K562 (cell line): ENCODE data around the gene MED22. TPM values are rescaled to one million over a fixed set of nuclear protein-coding genes. Genes with fewer than 3 reads are reported as not detected.
A peak's percentile ranks its signal among the peaks of the same experiment; 100 is the strongest.

ENCODE experiments used
- ATAC-seq: fragments of 200-7000 bp; cut with Tn5 transposase; 3 replicates; pipeline ENCODE4 v1.9.1; 2020; ENCODE audit warnings: moderate library complexity
- BruUV-seq: library from RNA; stranded (reverse); fragments of 400-500 nt; replicated peaks from 2 replicates; lab custom pipeline; 2021; lab: Mats Ljungman, UMichigan
- CTCF ChIA-PET: fragments of 300-600 bp; formaldehyde crosslinking; extraction: SDS; loops from one replicate; lab custom pipeline; 2021; ENCODE audit warnings: low intra/inter-chr PET ratio; lab: Yijun Ruan, JAX
- POLR2A ChIA-PET: fragments of 300-600, 350-650 bp; sonication (Branson Sonifier 250); formaldehyde crosslinking; extraction: SDS; loops from one replicate; lab custom pipeline; 2021; ENCODE audit warnings: antibody characterized with exemption, inconsistent platforms; lab: Yijun Ruan, JAX
- DNase-seq, 4 experiments: peaks; one replicate each; pipeline versions ENCODE4 v3.0.0 to v3.0.0-alpha.2; 2011 to 2018; ENCODE audit warnings: low spot score in 3 of 4, mixed read lengths in 3 of 4; ENCODE audit errors: extremely low read depth in 1 of 4
- FAIRE-seq: peaks from 2 replicates; lab custom pipeline; 2011; peaks lifted over from hg19 to GRCh38; lab: Jason Lieb, UNC
- H2AFZ ChIP-seq: 2 replicates; pipeline ENCODE4 v1.6.0; 2011; ENCODE audit warnings: low read depth, low read length, control low read depth, inconsistent platforms
- H3K27ac ChIP-seq: fragments of 200-600 bp; 3 replicates; pipeline ENCODE4 v1.8.0; 2011; ENCODE audit warnings: low read depth, mild to moderate bottlenecking, control low read depth, inconsistent platforms, low read length, moderate library complexity, mixed read lengths; ENCODE audit errors: extremely low read depth
- H3K27me3 ChIP-seq, 2 experiments: fragments of 300-600 bp in 1 of 2; 2 replicates in 1 of 2; 3 replicates in 1 of 2; pipeline versions ENCODE4 v1.6.0 to v1.8.0; 2011; ENCODE audit warnings: inconsistent platforms in 2 of 2, low read length in 2 of 2, mild to moderate bottlenecking in 1 of 2, mixed read lengths in 1 of 2, moderate library complexity in 1 of 2; ENCODE audit not compliant: control insufficient read depth in 2 of 2, insufficient read depth in 2 of 2
- H3K36me3 ChIP-seq: fragments of 300-600 bp; 3 replicates; pipeline ENCODE4 v1.8.0; 2011; ENCODE audit warnings: mild to moderate bottlenecking, low read length, inconsistent platforms; ENCODE audit not compliant: control insufficient read depth, insufficient read depth
- H3K4me1 ChIP-seq, 2 experiments: fragments of 200-600 bp in 1 of 2; replicated peaks in 1 of 2; 2 replicates in 1 of 2; 3 replicates in 1 of 2; pipeline versions ENCODE4 v1.5.1 to v1.8.0; 2011; ENCODE audit warnings: inconsistent platforms in 2 of 2, low read length in 2 of 2, mild to moderate bottlenecking in 1 of 2, mixed read lengths in 1 of 2, moderate library complexity in 1 of 2; ENCODE audit not compliant: control insufficient read depth in 2 of 2, insufficient read depth in 2 of 2
- H3K4me2 ChIP-seq: 2 replicates; pipeline ENCODE4 v1.6.1; 2011; ENCODE audit warnings: low read length, control low read depth, inconsistent platforms, mixed read lengths; ENCODE audit not compliant: insufficient read depth
- H3K4me3 ChIP-seq: fragments of 200-600 bp; sonication (generic), shearing (Covaris generic); 2 replicates; pipeline ENCODE4 v1.5.1; 2016; ENCODE audit warnings: control low read depth, inconsistent platforms
- H3K79me2 ChIP-seq: fragments of 200-600 bp; 3 replicates; pipeline ENCODE4 v1.8.0; 2011; ENCODE audit warnings: low read length, inconsistent platforms; ENCODE audit not compliant: control insufficient read depth, insufficient read depth
- H3K9ac ChIP-seq, 2 experiments: 2 replicates each; pipeline versions ENCODE4 v1.6.0 to v1.6.1; 2011; ENCODE audit warnings: low read depth in 2 of 2, low read length in 2 of 2, control low read depth in 1 of 2, inconsistent platforms in 1 of 2, mild to moderate bottlenecking in 1 of 2, mixed read lengths in 1 of 2; ENCODE audit not compliant: insufficient read depth in 1 of 2
- H3K9me1 ChIP-seq: one replicate; pipeline ENCODE4 v1.6.0; 2011; ENCODE audit warnings: inconsistent platforms, mild to moderate bottlenecking, low read length, moderate library complexity; ENCODE audit not compliant: control insufficient read depth, insufficient read depth
- H3K9me3 ChIP-seq: replicated peaks from 2 replicates; pipeline ENCODE4 v1.5.1; 2011; ENCODE audit warnings: low read depth, low read length, inconsistent platforms; ENCODE audit not compliant: control insufficient read depth, insufficient read depth
- H4K20me1 ChIP-seq: replicated peaks from 2 replicates; pipeline ENCODE4 v1.6.1; 2011; ENCODE audit warnings: low read length, inconsistent platforms, mixed read lengths; ENCODE audit not compliant: control insufficient read depth, insufficient read depth
- HIVEP1 ChIP-seq: fragments of 250-450 bp; sonication (Bioruptor Pico); IDR thresholded peaks from 2 replicates; pipeline ENCODE4 v1.4.0; 2020; ENCODE audit warnings: mild to moderate bottlenecking
- JUN ChIP-seq, 2 experiments: sonication (generic) in 1 of 2; formaldehyde crosslinking in 1 of 2; IDR thresholded peaks; 2 replicates each; pipeline versions ENCODE4 v1.6.1 to v1.8.0; 2012 to 2022; ENCODE audit warnings: borderline replicate concordance in 2 of 2, mild to moderate bottlenecking in 2 of 2, improper control_type of control experiment in 1 of 2, low read depth in 1 of 2, low read length in 1 of 2, missing genetic modification reagents in 1 of 2
- NRF1 ChIP-seq, 2 experiments: fragments of 450-650 bp; IDR thresholded peaks in 1 of 2; conservative IDR thresholded peaks in 1 of 2; 2 replicates each; pipeline ENCODE4 v1.6.1; 2014; ENCODE audit warnings: mild to moderate bottlenecking in 2 of 2
- SLC30A9 ChIP-seq: fragments of 250-450 bp; sonication (Bioruptor Pico); IDR thresholded peaks from 2 replicates; pipeline ENCODE4 v1.8.0; 2022; ENCODE audit warnings: mild to moderate bottlenecking, moderate library complexity
- ZNF584 ChIP-seq: fragments of 200-800 bp; sonication (Bioruptor generic); IDR thresholded peaks from 2 replicates; pipeline ENCODE4 v1.6.1; 2016; ENCODE audit warnings: low read depth, mild to moderate bottlenecking, missing genetic modification characterization, missing compliant biosample characterization
- WGBS: fragments of 100-300 bp; shearing (Covaris generic); methylation state at CpG from one replicate; pipeline ENCODE4 v1.1.6; 2016; ENCODE audit warnings: low coverage, mixed read lengths; ENCODE audit not compliant: insufficient coverage; ENCODE audit errors: missing lambda C conversion rate; 5-methylcytosine and 5-hydroxymethylcytosine counted together
- in situ Hi-C: fragments of 300-500 bp; cut with MboI; formaldehyde crosslinking; loops from 4 replicates; pipeline ENCODE4 v1.15.0; 2018; ENCODE audit warnings: inconsistent platforms, mixed read lengths
- intact Hi-C: fragments of 100-400 bp; cut with micrococcal nuclease; formaldehyde crosslinking; loops from 2 replicates; pipeline ENCODE4 v1.14.2; 2022
- polyA plus RNA-seq, 8 experiments: library from polyadenylated mRNA; depleted of rRNA in 4 of 8; stranded (reverse) in 5 of 8; unstranded in 3 of 8; fragments of >200 nt; fragmentation: Nextera tagmentation in 2 of 8; fragmentation: Illumina TruSeq in 1 of 8; extraction: Ambion mirVana in 2 of 8; extraction: Trizol in 1 of 8; gene quantifications; 2 replicates each; pipeline versions ENCODE4 v1.2.1 to v1.2.3, GENCODE V29; 2011 to 2014; ENCODE audit warnings: inconsistent platforms in 1 of 8, missing spikeins in 1 of 8
- total RNA-seq, 7 experiments: library from RNA; depleted of rRNA in 6 of 7; stranded (reverse); fragments of >200 nt in 6 of 7; fragmentation: Illumina TruSeq in 2 of 7; extraction: Trizol in 2 of 7; gene quantifications; 2 replicates each; pipeline versions ENCODE4 v1.2.1 to v1.2.3, GENCODE V29; 2011 to 2021; ENCODE audit warnings: low replicate concordance in 1 of 7
- TF ChIP-seq, protein P1 (sequence below): fragments of 450-650 bp; formaldehyde crosslinking; conservative IDR thresholded peaks from 2 replicates; pipeline ENCODE4 v1.4.0; 2022; ENCODE audit warnings: mild to moderate bottlenecking, missing genetic modification characterization

The MED22 gene
- total and polyA plus RNA-seq, 9 of the 15 experiments (the other 6 are each of a cell fraction or from before 2014, with no cell fraction given) = 0.73 to 35.6 (median 22.3) TPM

DNA sequence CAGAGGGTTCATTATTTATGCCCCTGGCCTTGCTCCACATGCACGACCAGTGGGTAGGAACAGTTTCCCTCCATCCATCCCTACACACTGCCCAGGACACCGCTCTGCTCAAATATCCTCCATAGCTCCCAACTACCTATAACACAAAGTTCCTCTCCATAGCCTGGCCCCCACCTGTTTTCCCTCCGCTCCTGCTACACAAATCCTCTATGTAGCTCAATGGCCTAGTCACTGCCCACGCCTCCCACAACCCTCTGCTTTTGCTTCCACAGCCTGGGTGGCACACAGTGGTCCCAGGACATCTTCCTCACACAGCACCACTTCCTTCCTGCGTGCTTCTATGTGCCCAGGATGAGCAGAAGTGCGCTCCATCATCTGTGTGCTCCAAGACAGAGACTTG is 49.4 kb upstream of the MED22 start:
- in situ Hi-C loops (no loop called here), intact Hi-C loops (no loop called here)
- ATAC-seq (no peak), FAIRE-seq (no peak), DNase-seq (no peak)
- CTCF ChIA-PET = interaction anchor here (1.2 kb wide), 1 partner anchor 88 kb away, joined by 3 read pairs; no protein-coding TSS in a partner anchor
- Histone ChIP-seq H3K4me1 (peaks cover 0 to 9% of the 10 kb centered on the region in 2 experiments; a peak in 2 of 5 replicates), H3K36me3 (peaks cover 4% of the 10 kb centered on the region; the same call in 1 of the 3 replicates), H3K27ac (no peak overlapping the region), H4K20me1 (peaks cover 9% of the 10 kb centered on the region; the same call in 1 of the 2 replicates), H3K4me2 (no peak overlapping the region), H3K9ac (no peak overlapping the region), H3K79me2 (no peaks in the 10 kb centered on the region), H3K9me3 (no peaks in the 10 kb centered on the region), H3K9me1 (peaks cover 2% of the 10 kb centered on the region), H3K4me3 (no peak overlapping the region), H2AFZ (no peak overlapping the region), H3K27me3 (peaks cover 15 to 38% of the 10 kb centered on the region in 2 experiments; a peak in 3 of 5 replicates)
- BruUV-seq = no TSS peak
- WGBS = 10% methylated on average over 6 of the region's 6 CpGs
- TF ChIP-seq NRF1 (conservative IDR thresholded peaks at IDR 0.05 in 1 of 2, IDR thresholded peaks at IDR 0.05 in 1 of 2) (0 out of 4 replicates have a peak, but pooled peaks of 1 of the 2 experiments have one; percentile 0), JUN (IDR thresholded peaks at IDR 0.05; ENCODE audit: borderline replicate concordance, low read depth, low read length) (no peak), JUN (CRISPR knock-in tag; IDR thresholded peaks at IDR 0.05; ENCODE audit: borderline replicate concordance) (no peak), HIVEP1 (CRISPR knock-in tag) (no peak), ZNF584 (CRISPR knock-in tag) (no peak), SLC30A9 (CRISPR knock-in tag) (no peak)
- TF ChIP-seq, protein P1, sequence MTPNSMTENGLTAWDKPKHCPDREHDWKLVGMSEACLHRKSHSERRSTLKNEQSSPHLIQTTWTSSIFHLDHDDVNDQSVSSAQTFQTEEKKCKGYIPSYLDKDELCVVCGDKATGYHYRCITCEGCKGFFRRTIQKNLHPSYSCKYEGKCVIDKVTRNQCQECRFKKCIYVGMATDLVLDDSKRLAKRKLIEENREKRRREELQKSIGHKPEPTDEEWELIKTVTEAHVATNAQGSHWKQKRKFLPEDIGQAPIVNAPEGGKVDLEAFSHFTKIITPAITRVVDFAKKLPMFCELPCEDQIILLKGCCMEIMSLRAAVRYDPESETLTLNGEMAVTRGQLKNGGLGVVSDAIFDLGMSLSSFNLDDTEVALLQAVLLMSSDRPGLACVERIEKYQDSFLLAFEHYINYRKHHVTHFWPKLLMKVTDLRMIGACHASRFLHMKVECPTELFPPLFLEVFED (CRISPR knock-in tag) = 0 out of 2 replicates have a peak, but pooled peaks have one; percentile 15
- POLR2A ChIA-PET = interaction anchor here (1.2 to 2.1 kb wide), 2 partner anchors 11 to 20 kb away, joined by 4 to 7 read pairs; no protein-coding TSS in a partner anchor
